WI38 (cell line): Measurements from ENCODE around the gene RC3H2.
"Not testable (repeated sequence)": the region's sequence is repeated elsewhere in the genome, so short reads cannot be mapped to it uniquely, and the experiment has no call there.

Source experiments
- H3K4me3 ChIP-seq: 2 replicates; pipeline ENCODE4 v1.5.1; 2011; ENCODE audit warnings: low read depth, mild to moderate bottlenecking, control low read depth, low read length
- TF ChIP-seq, protein P1 (sequence below): IDR thresholded peaks from 2 replicates; pipeline ENCODE4 v1.5.1; 2012; ENCODE audit warnings: low read depth, mild to moderate bottlenecking, control low read depth, low read length

RC3H2 gene

DNA sequence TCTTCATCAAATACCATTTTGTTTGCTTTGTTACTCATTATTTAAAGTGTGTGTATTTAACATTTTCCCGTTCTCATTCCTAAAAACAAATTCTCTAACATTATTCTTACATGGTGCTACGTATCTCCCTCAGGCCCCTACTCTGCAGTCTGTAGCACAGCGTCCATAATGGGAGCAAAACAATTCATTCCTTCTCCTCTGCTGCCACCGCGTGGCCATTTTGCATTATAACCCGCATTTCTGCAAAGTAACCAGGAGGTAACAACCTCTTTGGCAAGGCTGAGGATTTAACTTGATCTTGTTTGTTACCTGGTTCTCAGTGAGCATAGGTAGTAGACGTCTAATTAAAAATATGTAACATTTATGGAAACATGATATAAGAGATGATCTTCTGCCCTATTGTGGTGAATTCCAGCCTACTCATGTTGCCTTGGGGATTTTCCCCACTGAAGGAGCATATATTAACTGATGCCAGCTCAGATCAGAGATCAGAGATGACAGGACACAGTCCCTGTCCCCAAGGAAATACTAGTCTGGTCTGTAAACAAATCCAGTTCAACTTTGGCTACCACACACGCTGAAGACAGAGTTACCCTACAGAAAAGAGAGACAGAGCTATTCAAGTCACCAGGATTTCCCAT is 94.7 kb downstream of the RC3H2 start:
- TF ChIP-seq, protein P1, sequence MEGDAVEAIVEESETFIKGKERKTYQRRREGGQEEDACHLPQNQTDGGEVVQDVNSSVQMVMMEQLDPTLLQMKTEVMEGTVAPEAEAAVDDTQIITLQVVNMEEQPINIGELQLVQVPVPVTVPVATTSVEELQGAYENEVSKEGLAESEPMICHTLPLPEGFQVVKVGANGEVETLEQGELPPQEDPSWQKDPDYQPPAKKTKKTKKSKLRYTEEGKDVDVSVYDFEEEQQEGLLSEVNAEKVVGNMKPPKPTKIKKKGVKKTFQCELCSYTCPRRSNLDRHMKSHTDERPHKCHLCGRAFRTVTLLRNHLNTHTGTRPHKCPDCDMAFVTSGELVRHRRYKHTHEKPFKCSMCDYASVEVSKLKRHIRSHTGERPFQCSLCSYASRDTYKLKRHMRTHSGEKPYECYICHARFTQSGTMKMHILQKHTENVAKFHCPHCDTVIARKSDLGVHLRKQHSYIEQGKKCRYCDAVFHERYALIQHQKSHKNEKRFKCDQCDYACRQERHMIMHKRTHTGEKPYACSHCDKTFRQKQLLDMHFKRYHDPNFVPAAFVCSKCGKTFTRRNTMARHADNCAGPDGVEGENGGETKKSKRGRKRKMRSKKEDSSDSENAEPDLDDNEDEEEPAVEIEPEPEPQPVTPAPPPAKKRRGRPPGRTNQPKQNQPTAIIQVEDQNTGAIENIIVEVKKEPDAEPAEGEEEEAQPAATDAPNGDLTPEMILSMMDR, result peak; percentile 43
- H3K4me3 ChIP-seq, result no peak overlapping the region

DNA sequence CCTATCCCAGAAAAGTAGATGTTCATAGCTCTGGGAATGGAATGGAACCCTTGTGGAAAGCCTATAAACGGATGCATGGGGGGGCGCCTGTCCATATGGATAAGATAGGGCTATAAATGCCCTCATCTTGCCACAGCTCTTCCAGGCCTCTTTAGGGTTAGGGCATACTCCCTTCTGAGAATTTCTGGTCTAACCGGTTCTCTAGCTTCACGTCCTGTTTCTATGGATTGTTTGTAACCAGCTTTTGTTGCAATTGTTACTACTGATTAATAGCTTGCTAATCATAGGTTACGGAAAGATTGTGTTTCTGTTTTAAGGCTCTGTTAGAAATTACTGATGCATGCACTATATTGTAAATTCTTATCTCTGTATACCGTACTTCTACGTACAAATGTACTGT is 95.9 kb downstream of the RC3H2 start:
- not testable (repeated sequence) for H3K4me3 ChIP-seq

DNA sequence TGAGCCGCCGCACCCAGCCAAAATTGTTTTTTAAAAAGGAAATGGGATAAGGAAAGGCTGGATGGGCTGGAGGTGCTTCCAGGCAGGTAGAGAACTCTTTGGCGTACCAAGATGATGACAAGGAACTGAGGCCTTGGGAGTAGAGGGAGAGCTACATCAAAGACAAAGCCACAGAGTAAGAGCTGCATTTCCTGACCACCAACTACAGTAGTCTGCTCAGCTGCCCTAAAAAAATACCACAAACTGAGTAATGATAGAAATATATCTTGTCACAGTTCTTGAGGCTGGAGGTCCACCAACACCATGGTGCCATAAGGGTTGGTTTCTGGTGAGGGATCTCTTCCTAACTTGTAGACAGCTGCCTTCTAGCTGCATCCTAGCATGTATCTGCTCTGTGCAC is 97.0 kb downstream of the RC3H2 start:
- TF ChIP-seq, protein P1, result no peak
- H3K4me3 ChIP-seq, result no peak overlapping the region

DNA sequence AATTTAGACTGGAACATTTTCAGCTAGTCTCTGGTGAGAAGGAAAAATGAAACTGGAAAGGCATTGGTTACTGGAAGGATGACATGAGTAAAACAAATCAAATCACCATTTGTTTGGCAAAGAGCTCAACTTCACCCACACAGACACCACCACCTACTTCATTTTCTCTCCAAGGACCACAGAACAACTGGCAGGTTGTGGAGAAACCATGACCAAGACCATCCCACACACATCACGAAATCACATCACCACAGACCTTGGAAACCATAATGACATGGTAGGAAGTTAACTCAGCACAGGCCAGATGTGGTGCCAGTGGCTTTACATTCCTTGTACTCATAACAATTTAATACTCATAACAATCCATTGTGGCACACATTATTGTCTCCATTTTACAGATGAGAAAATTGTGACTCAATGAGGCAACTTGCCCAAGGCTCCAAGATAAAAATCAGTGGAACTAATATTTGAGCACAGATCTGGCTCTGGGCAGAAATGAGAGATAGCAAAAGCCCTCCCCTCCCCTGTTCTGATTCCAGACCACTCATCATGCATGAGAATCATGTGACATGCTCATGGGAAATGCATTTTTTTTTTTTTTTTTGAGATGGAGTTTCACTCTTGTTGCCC is 97.8 kb downstream of the RC3H2 start:
- TF ChIP-seq, protein P1, result no peak
- H3K4me3 ChIP-seq, result no peak overlapping the region

DNA sequence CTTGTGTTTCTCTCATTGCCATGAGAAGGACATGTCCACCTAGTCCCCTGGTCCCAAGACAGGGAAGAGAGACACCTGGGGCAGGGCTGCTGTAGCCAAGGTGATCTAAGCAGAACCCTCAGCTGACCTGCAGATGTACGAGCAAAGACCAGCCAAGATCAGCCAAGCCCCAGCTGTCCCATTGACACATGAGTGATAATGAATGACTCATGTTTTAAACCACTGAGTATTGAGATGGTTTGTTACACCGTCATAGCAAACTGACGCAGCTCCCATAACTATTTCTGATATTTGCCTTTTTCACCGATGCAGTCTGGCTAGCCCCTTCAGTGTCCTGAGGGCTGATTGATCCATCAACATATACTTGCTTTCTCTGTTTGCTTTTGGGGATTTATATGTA is 98.5 kb downstream of the RC3H2 start:
- no peak overlapping the region for H3K4me3 ChIP-seq
- TF ChIP-seq, protein P1, result no peak

DNA sequence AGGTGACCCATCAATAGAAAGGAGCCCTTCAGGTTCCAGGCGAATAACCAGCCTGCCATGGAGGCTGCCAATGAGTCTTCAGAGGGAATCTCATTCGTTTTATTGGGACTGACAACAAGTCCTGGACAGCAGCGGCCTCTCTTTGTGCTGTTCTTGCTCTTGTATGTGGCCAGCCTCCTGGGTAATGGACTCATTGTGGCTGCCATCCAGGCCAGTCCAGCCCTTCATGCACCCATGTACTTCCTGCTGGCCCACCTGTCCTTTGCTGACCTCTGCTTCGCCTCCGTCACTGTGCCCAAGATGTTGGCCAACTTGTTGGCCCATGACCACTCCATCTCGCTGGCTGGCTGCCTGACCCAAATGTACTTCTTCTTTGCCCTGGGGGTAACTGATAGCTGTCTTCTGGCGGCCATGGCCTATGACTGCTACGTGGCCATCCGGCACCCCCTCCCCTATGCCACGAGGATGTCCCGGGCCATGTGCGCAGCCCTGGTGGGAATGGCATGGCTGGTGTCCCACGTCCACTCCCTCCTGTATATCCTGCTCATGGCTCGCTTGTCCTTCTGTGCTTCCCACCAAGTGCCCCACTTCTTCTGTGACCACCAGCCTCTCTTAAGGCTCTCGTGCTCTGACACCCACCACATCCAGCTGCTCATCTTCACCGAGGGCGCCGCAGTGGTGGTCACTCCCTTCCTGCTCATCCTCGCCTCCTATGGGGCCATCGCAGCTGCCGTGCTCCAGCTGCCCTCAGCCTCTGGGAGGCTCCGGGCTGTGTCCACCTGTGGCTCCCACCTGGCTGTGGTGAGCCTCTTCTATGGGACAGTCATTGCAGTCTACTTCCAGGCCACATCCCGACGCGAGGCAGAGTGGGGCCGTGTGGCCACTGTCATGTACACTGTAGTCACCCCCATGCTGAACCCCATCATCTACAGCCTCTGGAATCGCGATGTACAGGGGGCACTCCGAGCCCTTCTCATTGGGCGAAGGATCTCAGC is 104.8 kb downstream of the RC3H2 start, which contains the start of gene OR1K1:
Gene OR1K1, plus strand, starts transcription at position 58 of the 995 bp plus-strand sequence. Its CDS starts 0 bp downstream, at position 58.
- TF ChIP-seq, protein P1, result no peak
- H3K4me3 ChIP-seq, result no peak within 1 kb of the TSS

DNA sequence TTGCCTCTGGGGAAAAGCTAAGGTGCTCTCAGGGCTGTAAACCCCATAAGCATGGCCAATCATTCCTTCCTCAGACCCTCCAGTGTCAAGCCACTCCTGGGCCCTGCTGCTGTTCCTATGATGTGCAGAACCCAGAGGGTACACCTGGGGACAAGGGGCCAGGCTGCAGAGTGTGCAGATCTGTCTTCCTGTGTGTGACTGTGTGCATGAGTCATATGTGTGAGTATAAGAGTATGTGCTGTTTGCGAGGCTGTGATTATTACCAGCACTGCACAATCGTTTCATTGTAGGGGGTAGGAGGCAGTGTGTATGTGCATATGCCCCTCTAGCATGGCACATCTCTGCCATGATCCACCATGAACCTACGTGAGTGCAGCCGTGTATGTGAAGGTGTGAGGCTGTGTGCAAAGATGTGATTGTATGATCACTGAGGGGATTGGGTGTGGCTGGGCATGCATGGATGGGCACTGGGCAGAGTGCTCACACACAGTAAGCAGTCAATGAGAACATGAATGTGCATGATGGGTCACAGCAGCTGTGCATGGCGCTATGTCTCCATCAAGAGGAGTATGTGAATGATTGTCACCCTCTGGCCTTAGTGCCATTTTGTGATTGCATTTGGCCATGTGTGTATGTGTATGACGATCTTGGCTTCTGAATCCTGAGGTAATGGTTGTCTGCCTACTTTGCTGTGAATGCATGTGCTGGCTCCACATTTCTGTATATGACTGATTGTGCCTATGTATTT is 107.7 kb downstream of the RC3H2 start:
- TF ChIP-seq, protein P1, result no peak
- H3K4me3 ChIP-seq, result no peak overlapping the region
